Parathyroid adenoma (tissue), 2 donors: ENCODE measurements around the gene CNTNAP2.

Source experiments
- H2AFZ ChIP-seq: fragments of 300-600 bp; sonication (generic); one replicate; pipeline ENCODE4 v1.7.0; 2017; ENCODE audit warnings: antibody characterized with exemption, mild to moderate bottlenecking
- H3K27ac ChIP-seq: fragments of 300-600 bp; sonication (generic); one replicate; pipeline ENCODE4 v1.7.0; 2017
- H3K27me3 ChIP-seq: fragments of 300-600 bp; sonication (generic); one replicate; pipeline ENCODE4 v1.7.0; 2017; ENCODE audit warnings: low read length; ENCODE audit not compliant: control insufficient read depth, insufficient read depth
- H3K36me3 ChIP-seq: fragments of 300-600 bp; sonication (generic); one replicate; pipeline ENCODE4 v1.7.0; 2017; ENCODE audit warnings: low read length; ENCODE audit not compliant: control insufficient read depth, insufficient read depth
- H3K4me1 ChIP-seq: fragments of 300-600 bp; sonication (generic); one replicate; pipeline ENCODE4 v1.7.0; 2017; ENCODE audit warnings: control low read depth
- H3K4me2 ChIP-seq: fragments of 300-600 bp; sonication (generic); one replicate; pipeline ENCODE4 v1.7.0; 2017; ENCODE audit warnings: low read length
- H3K4me3 ChIP-seq: fragments of 300-600 bp; sonication (generic); one replicate; pipeline ENCODE4 v1.7.0; 2017; ENCODE audit warnings: low read depth, low read length
- H3K79me2 ChIP-seq: fragments of 300-600 bp; sonication (generic); one replicate; pipeline ENCODE4 v1.7.0; 2017; ENCODE audit warnings: control low read depth
- H3K9ac ChIP-seq: fragments of 300-600 bp; sonication (generic); one replicate; pipeline ENCODE4 v1.7.0; 2017; ENCODE audit warnings: mild to moderate bottlenecking
- H3K9me3 ChIP-seq: fragments of 300-600 bp; sonication (generic); one replicate; pipeline ENCODE4 v1.7.0; 2017; ENCODE audit warnings: low read length; ENCODE audit not compliant: control insufficient read depth
- TF ChIP-seq, protein P1 (sequence below): fragments of 300-600 bp; sonication (generic); IDR thresholded peaks from one replicate; pipeline ENCODE4 v1.7.0; 2017; ENCODE audit warnings: antibody characterized with exemption, mild to moderate bottlenecking
- donor health status: primary hyperparathyroidism.

CNTNAP2 gene

DNA sequence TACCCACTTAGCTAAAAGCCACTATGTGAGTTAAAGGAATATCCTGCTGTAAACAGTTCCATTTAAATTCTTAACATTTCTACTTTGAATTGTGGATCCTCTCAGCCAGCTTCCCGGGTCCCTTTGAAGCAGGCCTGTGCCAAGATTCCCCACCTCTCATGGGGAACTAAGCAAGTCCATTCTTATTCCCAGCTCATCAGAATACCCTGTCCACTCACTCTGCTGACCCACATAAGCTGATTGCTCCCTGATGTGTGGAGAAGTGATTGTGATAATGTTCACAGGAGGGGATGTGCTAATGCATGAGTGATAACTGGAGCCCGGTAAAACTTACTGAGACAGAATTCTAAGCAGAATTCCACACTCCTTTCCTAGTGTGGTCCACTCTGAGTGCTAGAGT lies 709.7 kb downstream of the CNTNAP2 start:
- Histone ChIP-seq H3K27ac (no peak overlapping the region), H3K4me3 (no peak overlapping the region), H3K4me1 (no peaks in the 10 kb centered on the region), H3K4me2 (no peak overlapping the region), H3K9ac (no peak overlapping the region), H2AFZ (no peak overlapping the region), H3K36me3 (no peaks in the 10 kb centered on the region), H3K27me3 (no peaks in the 10 kb centered on the region), H3K9me3 (no peaks in the 10 kb centered on the region), H3K79me2 (no peaks in the 10 kb centered on the region)
- TF ChIP-seq, protein P1, sequence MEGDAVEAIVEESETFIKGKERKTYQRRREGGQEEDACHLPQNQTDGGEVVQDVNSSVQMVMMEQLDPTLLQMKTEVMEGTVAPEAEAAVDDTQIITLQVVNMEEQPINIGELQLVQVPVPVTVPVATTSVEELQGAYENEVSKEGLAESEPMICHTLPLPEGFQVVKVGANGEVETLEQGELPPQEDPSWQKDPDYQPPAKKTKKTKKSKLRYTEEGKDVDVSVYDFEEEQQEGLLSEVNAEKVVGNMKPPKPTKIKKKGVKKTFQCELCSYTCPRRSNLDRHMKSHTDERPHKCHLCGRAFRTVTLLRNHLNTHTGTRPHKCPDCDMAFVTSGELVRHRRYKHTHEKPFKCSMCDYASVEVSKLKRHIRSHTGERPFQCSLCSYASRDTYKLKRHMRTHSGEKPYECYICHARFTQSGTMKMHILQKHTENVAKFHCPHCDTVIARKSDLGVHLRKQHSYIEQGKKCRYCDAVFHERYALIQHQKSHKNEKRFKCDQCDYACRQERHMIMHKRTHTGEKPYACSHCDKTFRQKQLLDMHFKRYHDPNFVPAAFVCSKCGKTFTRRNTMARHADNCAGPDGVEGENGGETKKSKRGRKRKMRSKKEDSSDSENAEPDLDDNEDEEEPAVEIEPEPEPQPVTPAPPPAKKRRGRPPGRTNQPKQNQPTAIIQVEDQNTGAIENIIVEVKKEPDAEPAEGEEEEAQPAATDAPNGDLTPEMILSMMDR, result no peak

GRCh38 chr7:146830686-146831085 lies 714.1 kb downstream of the CNTNAP2 start:
- TF ChIP-seq, protein P1, result no peak
- Histone ChIP-seq H3K4me1 (no peaks in the 10 kb centered on the region), H2AFZ (no peak overlapping the region), H3K9ac (no peak overlapping the region), H3K79me2 (no peaks in the 10 kb centered on the region), H3K4me2 (no peak overlapping the region), H3K36me3 (no peaks in the 10 kb centered on the region), H3K9me3 (no peaks in the 10 kb centered on the region), H3K27me3 (no peaks in the 10 kb centered on the region), H3K27ac (no peak overlapping the region), H3K4me3 (no peak overlapping the region)

DNA sequence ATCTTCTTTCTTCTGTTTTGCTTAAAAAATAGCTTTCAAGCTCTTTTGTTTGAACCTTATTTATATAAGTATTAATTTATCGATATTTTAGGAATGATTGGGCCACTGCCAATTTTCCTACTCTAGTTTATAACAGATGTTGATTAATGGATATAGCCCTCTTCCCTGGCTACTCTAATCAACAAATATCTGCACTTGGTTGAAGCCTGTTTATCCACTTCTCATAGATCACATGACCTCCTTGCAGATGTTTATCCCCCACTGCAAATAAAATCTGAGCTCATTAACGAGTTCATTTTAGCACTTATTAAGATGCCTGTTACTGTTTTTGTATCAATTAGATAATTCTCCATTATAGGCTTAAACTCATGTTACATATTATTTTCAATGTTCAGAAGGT lies 715.3 kb downstream of the CNTNAP2 start:
- Histone ChIP-seq H3K4me2 (no peak overlapping the region), H3K4me1 (no peaks in the 10 kb centered on the region), H3K9ac (no peak overlapping the region), H3K9me3 (no peaks in the 10 kb centered on the region), H3K36me3 (no peaks in the 10 kb centered on the region), H3K27me3 (no peaks in the 10 kb centered on the region), H3K27ac (no peak overlapping the region), H2AFZ (no peak overlapping the region), H3K4me3 (no peak overlapping the region), H3K79me2 (no peaks in the 10 kb centered on the region)
- TF ChIP-seq, protein P1, result no peak

GRCh38 chr7:146844405-146844804 lies 727.8 kb downstream of the CNTNAP2 start:
- Histone ChIP-seq H3K79me2 (no peaks in the 10 kb centered on the region), H2AFZ (no peak overlapping the region), H3K4me3 (no peak overlapping the region), H3K4me2 (no peak overlapping the region), H3K36me3 (no peaks in the 10 kb centered on the region), H3K27me3 (no peaks in the 10 kb centered on the region), H3K27ac (no peak overlapping the region), H3K4me1 (no peaks in the 10 kb centered on the region), H3K9me3 (no peaks in the 10 kb centered on the region), H3K9ac (no peak overlapping the region)
- TF ChIP-seq, protein P1, result no peak

DNA sequence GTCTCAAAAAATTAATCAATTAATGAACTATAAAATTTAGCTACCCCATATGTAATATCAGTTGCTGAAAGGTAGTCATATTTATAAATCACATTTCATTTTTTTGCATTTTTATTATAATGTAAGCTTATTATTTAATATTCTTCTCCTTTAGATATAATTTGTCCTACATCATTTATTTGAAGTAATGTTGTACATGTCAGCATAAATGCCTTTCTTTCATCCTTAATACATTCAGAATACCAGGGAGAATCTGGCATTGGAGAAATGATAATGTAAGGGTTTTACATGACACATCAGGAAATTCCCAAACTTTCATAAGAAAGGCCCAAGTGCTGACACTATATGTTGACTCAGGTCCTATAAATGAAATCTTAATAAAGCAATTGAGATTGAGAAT lies 742.1 kb downstream of the CNTNAP2 start:
- H3K79me2 ChIP-seq, result no peaks in the 10 kb centered on the region

More for the DNA sequence above, 742.1 kb downstream of the CNTNAP2 start:
- Histone ChIP-seq H3K4me2 (no peak overlapping the region), H3K4me3 (no peak overlapping the region), H2AFZ (no peak overlapping the region), H3K9me3 (no peaks in the 10 kb centered on the region), H3K27ac (no peak overlapping the region), H3K9ac (no peak overlapping the region), H3K36me3 (no peaks in the 10 kb centered on the region), H3K27me3 (no peaks in the 10 kb centered on the region), H3K4me1 (no peaks in the 10 kb centered on the region)
- TF ChIP-seq, protein P1, result no peak
